HT1080 (cell line): ENCODE data around the gene RAET1L. TPM values are rescaled to one million over a fixed set of nuclear protein-coding genes. Genes with fewer than 3 reads are reported as not detected.
"Not testable (repeated sequence)": the region's sequence is repeated elsewhere in the genome, so short reads cannot be mapped to it uniquely, and the experiment has no call there.

Experiments
- DNase-seq: peaks from one replicate; pipeline ENCODE4 v3.0.0-alpha.2; 2015; ENCODE audit warnings: low read depth
- polyA plus RNA-seq, 2 experiments: library from polyadenylated mRNA; depleted of rRNA; stranded (reverse); fragments of >200 nt; gene quantifications; 2 replicates each; pipeline ENCODE4 v1.2.3, GENCODE V29; 2015
- total RNA-seq: library from RNA; depleted of rRNA; stranded (reverse); fragments of >200 nt; shearing (Covaris generic); gene quantifications from 2 replicates; pipeline ENCODE4 v1.2.3, GENCODE V29; 2014; rRNA removed

The RAET1L gene, protein sequence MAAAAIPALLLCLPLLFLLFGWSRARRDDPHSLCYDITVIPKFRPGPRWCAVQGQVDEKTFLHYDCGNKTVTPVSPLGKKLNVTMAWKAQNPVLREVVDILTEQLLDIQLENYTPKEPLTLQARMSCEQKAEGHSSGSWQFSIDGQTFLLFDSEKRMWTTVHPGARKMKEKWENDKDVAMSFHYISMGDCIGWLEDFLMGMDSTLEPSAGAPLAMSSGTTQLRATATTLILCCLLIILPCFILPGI
- total RNA-seq: not detected in 2 replicates
- polyA plus RNA-seq (2015; cell fraction: cytosol; rRNA removed): not detected in 2 replicates
- polyA plus RNA-seq (2015; cell fraction: nucleus; rRNA removed): 0.86 TPM in 1 of 2 replicates, not detected in the other

GRCh38 chr6:150025201-150025917 lies at the start of gene RAET1L:
Gene RAET1L (minus strand): TSS chr6:150025532. CDS start chr6:150025471, 61 bp downstream.
- DNase-seq: peak; percentile 55

DNA sequence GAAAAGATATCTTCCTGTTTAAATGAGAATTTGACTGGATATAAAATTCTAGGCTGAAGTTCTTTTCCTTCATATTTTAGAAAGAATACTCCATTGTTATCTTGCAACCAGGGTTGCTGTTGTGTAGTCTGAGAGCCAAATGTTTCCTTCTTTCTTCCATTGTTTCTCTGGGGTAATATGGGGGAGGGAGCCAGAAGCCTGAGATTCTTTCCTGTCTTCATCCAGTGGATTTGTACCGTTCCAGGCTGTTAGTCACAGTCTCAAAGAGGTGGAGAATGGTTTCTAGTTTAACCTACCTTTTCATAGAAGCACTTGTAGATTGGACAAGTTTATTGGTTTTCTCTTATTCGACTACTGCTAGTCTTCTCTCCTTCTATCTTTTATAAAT lies 49.7 kb upstream of the RAET1L start:
- DNase-seq: no peak

GRCh38 chr6:150074396-150075033 lies 49.2 kb upstream of the RAET1L start:
- DNase-seq: not testable (repeated sequence)

DNA sequence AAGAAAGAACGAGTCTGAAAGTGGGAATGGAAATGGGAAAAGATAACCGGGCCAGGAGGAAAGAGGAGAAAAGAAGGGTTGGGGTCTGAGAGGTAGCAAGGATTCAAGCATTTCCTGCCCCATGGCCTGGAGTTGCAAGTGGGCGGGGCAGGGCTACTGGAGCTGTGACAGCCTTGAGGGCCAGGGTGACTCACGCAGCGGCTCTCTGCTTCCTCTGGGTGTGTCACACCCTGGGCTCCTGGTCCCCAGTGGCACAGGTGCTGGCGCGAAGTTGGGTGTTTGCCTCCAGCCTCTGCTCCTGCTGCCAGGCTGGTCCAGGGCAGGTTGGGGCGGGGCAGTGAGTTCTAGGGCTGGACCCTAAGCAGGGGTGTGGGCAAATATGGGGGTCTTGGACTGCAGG lies 46.9 kb upstream of the RAET1L start:
- peak; percentile 77 for DNase-seq

- no peak for DNase-seq
These were observed 45.0 kb upstream of the RAET1L start for GRCh38 chr6:150070236-150070818.

GRCh38 chr6:150069706-150070105 lies 44.4 kb upstream of the RAET1L start:
- no peak for DNase-seq

GRCh38 chr6:150068720-150069648 lies 43.7 kb upstream of the RAET1L start, which contains the start of gene ULBP3:
Gene ULBP3 (minus strand): TSS chr6:150069121. CDS start chr6:150069066, 55 bp downstream.
- peak; percentile 92 for DNase-seq

GRCh38 chr6:150068151-150068550 lies 42.8 kb upstream of the RAET1L start:
- no peak for DNase-seq

DNA sequence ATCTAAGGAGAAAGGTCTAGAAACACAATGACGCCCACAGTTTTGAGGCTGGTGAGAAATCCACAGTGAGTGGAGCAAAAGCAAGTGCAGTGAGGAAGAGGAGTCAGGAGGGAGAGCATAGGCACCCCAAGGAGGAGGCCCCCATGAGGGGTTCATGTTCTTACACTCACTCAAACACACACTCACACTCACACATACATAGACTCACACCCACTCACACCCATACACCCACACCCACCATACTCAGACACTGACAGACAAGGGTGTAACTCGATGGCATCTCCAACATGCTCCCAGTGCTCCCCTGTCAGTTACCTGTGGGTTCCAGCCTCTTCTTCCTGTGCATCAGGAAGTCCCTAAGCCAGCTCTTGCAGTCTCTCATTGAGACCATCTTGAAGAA lies 39.8 kb upstream of the RAET1L start:
- no peak for DNase-seq

GRCh38 chr6:150063640-150064039 lies 38.3 kb upstream of the RAET1L start:
- no peak for DNase-seq

DNA sequence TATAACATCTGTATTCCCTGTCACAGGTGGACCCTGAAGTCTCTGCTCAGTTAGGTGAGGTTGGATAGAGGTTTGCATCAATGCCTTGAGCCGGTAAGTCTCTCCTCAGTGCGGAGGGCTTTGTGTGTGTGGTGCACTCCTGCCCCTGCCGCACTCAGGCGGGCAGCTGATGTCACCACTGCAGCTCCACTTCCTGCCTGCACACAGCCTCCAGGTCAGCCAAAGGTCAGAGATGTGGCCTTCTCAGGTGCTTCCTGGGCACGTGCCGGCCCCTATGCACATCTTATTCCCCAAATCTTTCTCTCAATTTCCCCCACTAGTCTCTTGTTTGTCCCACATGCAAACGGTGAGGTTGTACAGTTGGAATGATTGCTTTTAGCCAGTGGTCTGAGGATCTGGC lies 34.6 kb upstream of the RAET1L start:
- not testable (repeated sequence) for DNase-seq

DNA sequence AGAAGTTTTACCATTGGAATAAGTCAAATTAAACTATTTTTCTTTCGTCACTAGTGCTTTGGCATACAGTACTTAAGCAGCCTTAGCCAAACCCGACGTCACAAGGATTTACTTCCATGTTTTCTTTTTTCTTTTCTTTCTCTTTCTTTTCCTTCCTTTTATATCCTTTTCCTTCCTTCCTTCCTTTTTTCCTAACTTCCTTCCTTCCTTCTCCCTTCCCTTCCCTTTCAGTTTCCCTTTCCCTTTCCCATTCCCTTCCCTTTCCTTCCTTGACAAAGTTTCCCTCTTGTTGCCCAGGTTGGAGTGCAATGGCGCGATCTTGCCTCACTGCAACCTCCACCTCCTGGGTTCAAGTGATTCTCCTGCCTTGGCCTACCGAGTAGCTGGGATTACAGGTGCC lies 33.7 kb upstream of the RAET1L start:
- DNase-seq: no peak

DNA sequence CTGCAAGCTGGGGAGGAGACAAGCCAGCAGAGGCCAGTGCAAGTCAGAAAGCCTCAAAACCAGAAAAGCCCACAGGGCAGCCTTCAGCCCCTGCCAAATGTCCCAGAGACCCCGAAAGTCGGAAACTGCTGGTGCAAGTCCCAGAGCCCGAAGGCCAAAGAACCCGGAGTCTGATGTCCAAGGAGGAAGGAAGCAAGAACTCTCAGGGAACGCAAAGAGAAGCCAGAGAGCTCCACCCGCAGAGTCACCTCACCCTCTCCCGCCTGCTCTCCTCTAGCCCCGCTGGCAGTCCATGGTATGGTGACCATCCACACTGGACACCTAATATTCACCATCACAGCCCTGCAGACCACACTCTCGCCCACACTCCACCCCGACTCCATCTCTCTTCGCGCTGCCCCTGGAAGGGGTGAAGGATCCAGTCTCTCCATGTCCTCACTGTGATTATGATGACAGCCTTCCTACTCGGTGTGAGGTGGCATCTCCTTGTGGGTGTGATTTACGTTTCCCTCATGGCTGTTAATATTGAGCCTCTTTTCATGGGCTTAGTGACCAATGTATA lies 33.0 kb upstream of the RAET1L start:
- no peak for DNase-seq

DNA sequence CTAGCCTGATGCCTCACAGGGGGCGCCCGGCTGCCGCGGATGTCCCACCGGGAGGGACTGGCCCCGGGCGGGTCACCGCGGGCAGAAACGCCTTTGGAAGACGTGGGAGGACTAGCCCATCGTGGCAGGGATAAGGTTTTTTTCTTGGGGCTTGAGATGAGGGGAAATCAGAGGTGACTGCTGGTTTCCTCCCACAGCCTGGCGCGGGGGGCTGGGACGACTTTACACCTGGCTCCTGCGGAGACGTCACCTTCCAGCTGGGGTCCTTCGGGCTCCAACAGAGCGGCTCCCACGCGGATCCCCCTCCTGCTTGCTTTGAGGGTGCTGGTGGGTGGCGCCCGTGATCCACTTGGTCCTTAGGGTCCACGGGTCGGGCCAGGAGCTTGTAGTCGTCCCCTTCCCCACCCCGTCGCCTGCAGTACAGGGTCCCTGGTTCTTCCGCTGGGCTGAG lies 32.2 kb upstream of the RAET1L start:
- DNase-seq: no peak

DNA sequence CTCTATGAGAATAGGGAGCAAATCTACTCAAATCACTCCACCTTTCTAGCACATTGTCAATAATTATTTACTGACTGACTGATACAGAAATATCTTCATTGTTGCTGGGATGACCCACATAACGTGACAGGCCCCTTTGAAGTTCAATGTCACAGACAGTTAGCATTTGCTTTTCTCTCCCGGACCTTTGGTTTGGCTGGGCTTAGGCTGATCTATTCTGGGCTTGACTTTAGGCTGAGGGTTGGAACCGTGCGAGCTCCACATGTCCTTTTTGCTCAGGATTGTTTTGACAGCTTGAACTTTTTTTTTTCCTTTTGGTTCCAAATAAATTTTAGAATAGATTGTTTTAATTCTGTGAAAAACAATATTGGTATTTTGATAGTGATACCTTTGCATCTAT lies 31.6 kb upstream of the RAET1L start:
- DNase-seq: no peak

- DNase-seq: no peak
These were observed 30.8 kb upstream of the RAET1L start for GRCh38 chr6:150056156-150056555.

DNA sequence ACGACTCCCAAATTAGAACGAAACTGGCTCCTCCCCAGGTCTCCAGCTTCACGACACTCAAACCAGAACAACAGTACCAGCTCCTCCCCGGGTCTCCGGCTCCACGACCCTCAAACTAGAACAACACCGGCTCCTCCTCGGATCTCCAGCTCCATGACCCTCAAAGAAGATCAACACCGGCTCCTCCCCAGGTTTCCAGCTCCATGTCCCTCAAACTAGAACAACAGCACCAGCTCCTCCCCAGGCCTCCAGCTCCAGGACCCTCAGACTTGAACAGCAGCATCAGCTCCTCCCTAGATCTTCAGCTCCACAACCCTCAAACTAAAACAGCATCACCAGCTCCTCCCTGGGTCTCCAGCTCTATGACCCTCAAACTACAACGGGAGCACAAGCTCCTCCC lies 29.8 kb upstream of the RAET1L start:
- DNase-seq: no peak

DNA sequence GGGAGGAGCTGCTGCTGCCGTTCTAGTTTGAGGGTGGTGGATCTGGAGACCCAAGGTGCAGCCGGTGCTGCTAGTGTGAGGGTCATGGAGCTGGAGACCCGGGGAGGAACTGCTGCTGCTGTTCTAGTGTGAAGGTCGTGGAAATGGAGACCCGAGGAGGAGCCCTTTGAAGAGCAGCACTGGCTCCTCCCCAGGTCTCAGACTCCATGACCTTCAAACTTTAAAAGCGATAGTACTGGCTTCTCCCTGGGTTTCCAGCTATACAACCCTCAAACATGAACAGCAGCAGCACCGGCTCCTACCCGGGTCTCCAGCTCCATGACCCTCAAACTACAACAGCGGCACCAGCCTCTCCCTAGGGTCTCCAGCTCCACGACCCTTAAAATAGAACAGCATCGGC lies 28.1 kb upstream of the RAET1L start:
- no peak for DNase-seq

- no peak for DNase-seq
These were observed 25.5 kb upstream of the RAET1L start for GRCh38 chr6:150050846-150051245.

DNA sequence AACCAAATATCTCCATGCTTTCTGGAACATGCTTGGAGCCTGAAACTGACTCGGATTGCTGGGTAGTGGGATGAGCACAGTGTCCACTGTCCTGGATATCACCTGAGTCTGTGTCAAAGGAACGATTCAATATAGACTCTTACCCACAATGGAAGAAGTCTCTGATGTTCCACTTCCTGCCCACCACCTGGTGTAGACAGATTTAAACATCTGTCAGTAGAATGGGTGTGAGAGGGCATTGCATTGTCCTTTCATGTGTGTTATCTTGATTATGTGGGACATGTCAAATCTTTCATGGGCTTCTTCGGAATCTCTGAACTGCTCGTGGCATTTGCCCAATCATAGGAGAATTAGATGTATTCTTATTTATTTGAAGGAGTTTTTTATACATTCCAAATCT lies 22.8 kb upstream of the RAET1L start:
- no peak for DNase-seq
